HepG2 (cell line): Measurements from ENCODE around the gene HMGN4. TPM values are rescaled to one million over a fixed set of nuclear protein-coding genes. Genes with fewer than 3 reads are reported as not detected.

Source experiments
- ATF5 ChIP-seq: sonication (generic); formaldehyde crosslinking; IDR thresholded peaks from 2 replicates; pipeline ENCODE4 v1.4.0; 2020; ENCODE audit warnings: mild to moderate bottlenecking, low read depth, missing genetic modification reagents
- CENPT ChIP-seq: sonication (generic); formaldehyde crosslinking; IDR thresholded peaks from 2 replicates; pipeline ENCODE4 v1.8.0; 2022; ENCODE audit warnings: low read depth, mild to moderate bottlenecking, moderate library complexity, missing genetic modification reagents
- ESRRA ChIP-seq: sonication (generic); formaldehyde crosslinking; IDR thresholded peaks from 2 replicates; pipeline ENCODE4 v1.5.1; 2020; ENCODE audit warnings: mild to moderate bottlenecking, low read depth, missing genetic modification reagents
- GMEB1 ChIP-seq: sonication (generic); formaldehyde crosslinking; IDR thresholded peaks from 2 replicates; pipeline ENCODE4 v1.5.1; 2020; ENCODE audit warnings: missing genetic modification reagents, mild to moderate bottlenecking, borderline replicate concordance
- HES4 ChIP-seq: sonication (generic); formaldehyde crosslinking; IDR thresholded peaks from 2 replicates; pipeline ENCODE4 v1.9.0; 2021; ENCODE audit warnings: mild to moderate bottlenecking, missing genetic modification reagents, borderline replicate concordance
- HOXA5 ChIP-seq: sonication (generic); formaldehyde crosslinking; IDR thresholded peaks from 2 replicates; pipeline ENCODE4 v1.4.0; 2020; ENCODE audit warnings: missing genetic modification reagents
- JUND ChIP-seq: sonication (generic); formaldehyde crosslinking; IDR thresholded peaks from 2 replicates; pipeline ENCODE4 v1.8.0; 2022; ENCODE audit warnings: mild to moderate bottlenecking, missing genetic modification reagents
- KDM6A ChIP-seq: IDR thresholded peaks from 2 replicates; pipeline ENCODE4 v1.6.1; 2016; ENCODE audit warnings: low read depth
- MEF2D ChIP-seq: sonication (generic); formaldehyde crosslinking; IDR thresholded peaks from 2 replicates; pipeline ENCODE4 v1.5.1; 2020; ENCODE audit warnings: mild to moderate bottlenecking, missing genetic modification reagents
- MIXL1 ChIP-seq: IDR thresholded peaks from 2 replicates; pipeline ENCODE4 v1.6.1; 2016
- MYNN ChIP-seq: sonication (generic); formaldehyde crosslinking; IDR thresholded peaks from 2 replicates; pipeline ENCODE4 v1.4.0; 2020; ENCODE audit warnings: mild to moderate bottlenecking, low read depth, missing genetic modification reagents
- PAF1 ChIP-seq: IDR thresholded peaks from 2 replicates; pipeline ENCODE4 v1.6.1; 2016; ENCODE audit warnings: missing genetic modification reagents, missing compliant biosample characterization
- PAWR ChIP-seq: sonication (generic); formaldehyde crosslinking; IDR thresholded peaks from 2 replicates; pipeline ENCODE4 v1.4.0; 2020; ENCODE audit warnings: missing genetic modification reagents, mild to moderate bottlenecking, borderline replicate concordance
- PHF21A ChIP-seq: sonication (generic); formaldehyde crosslinking; IDR thresholded peaks from 2 replicates; pipeline ENCODE4 v1.5.0; 2020; ENCODE audit warnings: mild to moderate bottlenecking, missing genetic modification reagents
- POGK ChIP-seq: sonication (generic); formaldehyde crosslinking; conservative IDR thresholded peaks from 2 replicates; pipeline ENCODE4 v1.8.0; 2022; ENCODE audit warnings: mild to moderate bottlenecking, moderate library complexity, missing genetic modification reagents
- U2AF1 ChIP-seq: fragments of 200-400 bp; formaldehyde crosslinking; optimal IDR thresholded peaks from 2 replicates; pipeline ENCODE3; 2017; ENCODE audit warnings: mild to moderate bottlenecking, low read depth, low read length
- ZBTB2 ChIP-seq: sonication (generic); formaldehyde crosslinking; IDR thresholded peaks from 2 replicates; pipeline ENCODE4 v1.8.0; 2022; ENCODE audit warnings: low read depth, missing genetic modification reagents
- ZBTB20 ChIP-seq: sonication (generic); formaldehyde crosslinking; IDR thresholded peaks from 2 replicates; pipeline ENCODE4 v1.8.1; 2023; ENCODE audit warnings: missing genetic modification reagents, low read depth, mild to moderate bottlenecking, borderline replicate concordance
- ZNF280B ChIP-seq: sonication (generic); formaldehyde crosslinking; IDR thresholded peaks from 2 replicates; pipeline ENCODE4 v1.5.0; 2020; ENCODE audit warnings: missing genetic modification reagents, mild to moderate bottlenecking, borderline replicate concordance
- ZNF33A ChIP-seq: sonication (generic); formaldehyde crosslinking; IDR thresholded peaks from 2 replicates; pipeline ENCODE4 v1.5.1; 2020; ENCODE audit warnings: missing genetic modification reagents, mild to moderate bottlenecking, moderate library complexity, borderline replicate concordance
- ZNF496 ChIP-seq: sonication (generic); formaldehyde crosslinking; IDR thresholded peaks from 2 replicates; pipeline ENCODE4 v1.8.1; 2023; ENCODE audit warnings: mild to moderate bottlenecking, moderate library complexity, missing genetic modification reagents; ENCODE audit not compliant: insufficient replicate concordance
- ZNF737 ChIP-seq: sonication (generic); formaldehyde crosslinking; IDR thresholded peaks from 2 replicates; pipeline ENCODE4 v1.5.0; 2020; ENCODE audit warnings: missing genetic modification reagents, mild to moderate bottlenecking, borderline replicate concordance
- polyA plus RNA-seq, 8 experiments: library from polyadenylated mRNA; depleted of rRNA in 3 of 8; stranded (reverse) in 7 of 8; unstranded in 1 of 8; fragments of >200 nt; fragmentation: Illumina TruSeq in 4 of 8; extraction: Trizol in 4 of 8; gene quantifications; 2 replicates each; pipeline versions ENCODE4 v1.2.1 to v1.2.3, GENCODE V29; 2011 to 2016; ENCODE audit warnings: low read depth in 4 of 8, missing spikeins in 1 of 8, mixed read lengths in 1 of 8; ENCODE audit not compliant: insufficient read depth in 1 of 8
- total RNA-seq, 5 experiments: library from RNA; depleted of rRNA; stranded (reverse); fragments of >200 nt; fragmentation: Illumina TruSeq; extraction: Trizol; gene quantifications; 2 replicates each; pipeline ENCODE4 v1.2.3, GENCODE V29; 2016; ENCODE audit warnings: low read depth in 1 of 5

HMGN4 gene
- total and polyA plus RNA-seq, 2 of the 13 experiments (the other 11 are each of a cell fraction or from before 2014, with no cell fraction given) = 39.9 to 52.1 TPM

- TF ChIP-seq JUND (CRISPR knock-in tag) (no peak), PAF1 (CRISPR knock-in tag) (no peak), MIXL1 (CRISPR knock-in tag) (peak; percentile 51; the same call in 1 of the 2 replicates), ZNF496 (CRISPR knock-in tag) (no peak), GMEB1 (CRISPR knock-in tag) (no peak), MEF2D (peak; percentile 16; the same call in 1 of the 2 replicates), POGK (CRISPR knock-in tag) (no peak; the same call in 1 of the 2 replicates), ZNF280B (no peak), PAWR (CRISPR knock-in tag) (peak; percentile 9; the same call in 1 of the 2 replicates), CENPT (CRISPR knock-in tag) (no peak), ESRRA (CRISPR knock-in tag) (no peak), U2AF1 (no peak), ZNF737 (CRISPR knock-in tag) (no peak), HES4 (CRISPR knock-in tag) (no peak), ZNF33A (CRISPR knock-in tag) (0 out of 2 replicates have a peak, but pooled peaks have one; percentile 49), HOXA5 (CRISPR knock-in tag) (0 out of 2 replicates have a peak, but pooled peaks have one; percentile 21), PHF21A (0 out of 2 replicates have a peak, but pooled peaks have one; percentile 5), ATF5 (CRISPR knock-in tag) (no peak), ZBTB2 (CRISPR knock-in tag) (no peak), MYNN (CRISPR knock-in tag) (no peak), ZBTB20 (CRISPR knock-in tag) (peak; percentile 50; the same call in 1 of the 2 replicates), KDM6A (CRISPR knock-in tag) (no peak)
Observed at GRCh38 chr6:26554697-26555504, 16.7 kb downstream of the HMGN4 start (continued).
